Activated T-helper 17 cell treated with anti-CD3 and anti-CD28 coated beads, Interleukin-2, amount 50 U/mL, for 72 hours (primary cell): Measurements from ENCODE around the gene CLIC4. TPM values are rescaled to one million over a fixed set of nuclear protein-coding genes. Genes with fewer than 3 reads are reported as not detected.

Source experiments
- ATAC-seq: fragments of 150-1000 bp; cut with Tn5 transposase; replicated peaks from 2 replicates; pipeline ENCODE4 v1.10.0; 2021; ENCODE audit warnings: mild to moderate bottlenecking, moderate library complexity
- H3K27ac Mint-ChIP-seq: one replicate; pipeline ENCODE4 v1.8.0; 2022; ENCODE audit warnings: mixed read lengths
- H3K27me3 Mint-ChIP-seq: one replicate; pipeline ENCODE4 v1.8.0; 2022; ENCODE audit warnings: mixed read lengths
- H3K36me3 Mint-ChIP-seq: one replicate; pipeline ENCODE4 v1.8.0; 2022; ENCODE audit warnings: low read depth, mild to moderate bottlenecking, mixed read lengths
- H3K4me1 Mint-ChIP-seq: one replicate; pipeline ENCODE4 v1.8.0; 2022; ENCODE audit warnings: mixed read lengths
- H3K4me3 Mint-ChIP-seq: one replicate; pipeline ENCODE4 v1.8.0; 2022; ENCODE audit warnings: mild to moderate bottlenecking, mixed read lengths
- H3K9me3 Mint-ChIP-seq: one replicate; pipeline ENCODE4 v1.8.0; 2022; ENCODE audit warnings: mixed read lengths
- total RNA-seq, 2 donors: library from RNA; stranded (reverse); gene quantifications; one replicate each; pipeline ENCODE4 v1.2.3, GENCODE V29; 2022

The CLIC4 gene
- total RNA-seq, 2 donors from 2014 or later, result 8.9 to 13.8 TPM

DNA sequence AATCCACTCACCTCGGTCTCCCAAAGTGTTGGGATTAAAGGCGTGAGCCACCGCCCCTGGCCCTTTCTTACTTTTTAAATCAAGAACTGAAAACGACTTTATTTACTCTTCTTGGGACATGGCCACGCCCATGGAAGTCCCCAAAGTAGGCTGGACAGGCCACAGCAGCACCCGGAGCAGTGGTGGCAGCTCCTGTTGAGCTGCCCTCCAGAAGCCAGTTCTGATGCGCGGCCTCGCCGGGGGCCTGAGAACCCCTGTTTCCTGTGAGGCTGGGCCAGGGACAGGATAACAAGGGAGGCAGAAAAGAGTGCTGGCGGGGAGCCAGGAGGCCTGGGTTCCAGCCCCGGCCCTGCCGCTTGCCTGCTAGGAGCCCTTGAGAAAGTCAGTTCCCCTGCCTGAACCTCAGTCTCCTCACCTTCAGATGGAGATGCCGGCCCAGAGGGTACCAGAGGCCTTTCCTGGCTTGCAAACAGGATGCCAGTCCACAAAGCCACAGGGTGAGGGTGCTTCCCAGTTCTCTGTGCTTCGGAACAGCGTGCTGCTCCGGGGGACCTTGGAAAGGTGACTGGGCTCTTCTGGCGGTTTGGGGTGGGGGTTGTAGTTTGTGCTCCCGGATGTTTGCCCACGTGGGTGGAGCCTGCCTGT, 125.4 kb downstream of the CLIC4 start:
- Mint-ChIP-seq H3K27me3 (peaks cover 3% of the 10 kb centered on the region), H3K9me3 (no peaks in the 10 kb centered on the region), H3K4me3 (no peak overlapping the region), H3K36me3 (no peaks in the 10 kb centered on the region), H3K4me1 (no peaks in the 10 kb centered on the region), H3K27ac (no peak overlapping the region)
- ATAC-seq, result no peak

GRCh38 chr1:24871306-24871901, 126.2 kb downstream of the CLIC4 start:
- no peak for ATAC-seq
- no peak overlapping the region for H3K27ac Mint-ChIP-seq
- H3K4me1 Mint-ChIP-seq, result no peaks in the 10 kb centered on the region
- no peak overlapping the region for H3K4me3 Mint-ChIP-seq
- H3K9me3 Mint-ChIP-seq, result no peaks in the 10 kb centered on the region
- peaks cover 3% of the 10 kb centered on the region for H3K27me3 Mint-ChIP-seq
- H3K36me3 Mint-ChIP-seq, result no peaks in the 10 kb centered on the region

DNA sequence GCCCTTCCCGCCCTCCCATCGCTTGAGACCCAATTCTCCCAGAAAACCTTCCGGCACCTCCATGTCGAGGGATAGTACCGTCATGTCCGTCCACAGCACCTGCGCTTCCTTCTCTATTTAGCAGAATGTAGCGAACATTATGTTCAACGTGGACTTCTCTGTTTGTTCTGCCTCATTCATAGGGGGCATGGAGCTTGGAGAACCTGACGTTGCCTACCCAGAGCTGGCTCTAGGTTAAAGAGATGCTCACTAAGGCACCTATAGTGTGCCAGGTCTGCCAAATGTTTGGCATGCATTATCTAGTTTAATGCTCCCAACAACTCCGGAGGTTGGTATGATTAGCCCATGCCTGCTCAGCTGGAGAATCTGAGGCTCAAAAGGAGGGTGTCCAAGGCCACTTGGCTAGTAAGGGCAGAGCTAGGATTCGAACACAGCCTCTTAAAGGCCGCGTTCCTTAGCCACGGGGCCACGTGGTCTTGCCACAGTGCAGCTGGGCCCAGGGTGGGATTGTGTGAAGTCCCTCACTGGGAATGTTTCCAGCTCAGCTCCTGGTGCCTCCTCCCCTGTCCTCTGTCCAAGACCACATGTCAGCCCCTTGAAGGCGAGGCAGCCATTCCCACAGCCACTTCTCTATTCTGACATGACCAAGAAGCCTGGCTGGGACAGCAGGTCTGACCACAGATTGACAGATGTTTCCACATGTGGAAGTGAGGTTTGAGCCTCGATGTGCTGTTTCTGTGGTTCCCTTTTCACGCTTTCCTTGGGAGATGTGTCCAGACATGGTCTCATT, 127.0 kb downstream of the CLIC4 start:
- Mint-ChIP-seq H3K4me3 (no peak overlapping the region), H3K27ac (no peak overlapping the region), H3K4me1 (no peaks in the 10 kb centered on the region), H3K27me3 (peaks cover 3% of the 10 kb centered on the region), H3K9me3 (no peaks in the 10 kb centered on the region), H3K36me3 (no peaks in the 10 kb centered on the region)
- no peak for ATAC-seq

DNA sequence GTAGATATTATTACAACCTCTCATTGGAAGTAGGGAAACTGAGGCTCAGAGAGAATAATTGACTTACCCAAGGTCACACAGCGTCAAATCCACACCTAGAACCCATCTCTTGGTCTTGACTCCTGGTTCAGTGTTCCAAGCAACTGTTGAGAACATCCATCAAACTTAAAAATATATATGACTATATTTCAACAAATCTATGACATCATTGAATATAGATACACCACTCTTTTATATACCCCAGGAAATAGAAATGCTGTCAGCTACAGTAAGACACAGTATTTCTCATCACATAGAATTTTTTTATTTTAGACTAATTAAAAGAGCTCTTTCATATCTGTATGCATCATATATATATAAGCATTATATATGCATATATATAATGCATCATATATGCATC, 127.9 kb downstream of the CLIC4 start:
- ATAC-seq, result no peak
- no peaks in the 10 kb centered on the region for H3K4me1 Mint-ChIP-seq

GRCh38 chr1:24874056-24874455, 128.8 kb downstream of the CLIC4 start:
- no peaks in the 10 kb centered on the region for H3K4me1 Mint-ChIP-seq
- H3K9me3 Mint-ChIP-seq, result no peaks in the 10 kb centered on the region
- ATAC-seq, result no peak
- no peaks in the 10 kb centered on the region for H3K36me3 Mint-ChIP-seq
- H3K27me3 Mint-ChIP-seq, result no peaks in the 10 kb centered on the region
- H3K27ac Mint-ChIP-seq, result no peak overlapping the region
- no peak overlapping the region for H3K4me3 Mint-ChIP-seq

More for the DNA sequence above, 127.9 kb downstream of the CLIC4 start:
- H3K36me3 Mint-ChIP-seq, result no peaks in the 10 kb centered on the region
- no peak overlapping the region for H3K27ac Mint-ChIP-seq
- H3K27me3 Mint-ChIP-seq, result no peaks in the 10 kb centered on the region
- no peak overlapping the region for H3K4me3 Mint-ChIP-seq
- H3K9me3 Mint-ChIP-seq, result no peaks in the 10 kb centered on the region

GRCh38 chr1:24874611-24875234, 129.5 kb downstream of the CLIC4 start:
- no peaks in the 10 kb centered on the region for H3K9me3 Mint-ChIP-seq
- no peak for ATAC-seq
- H3K27ac Mint-ChIP-seq, result no peak overlapping the region
- no peaks in the 10 kb centered on the region for H3K4me1 Mint-ChIP-seq
- no peaks in the 10 kb centered on the region for H3K27me3 Mint-ChIP-seq
- no peaks in the 10 kb centered on the region for H3K36me3 Mint-ChIP-seq
- H3K4me3 Mint-ChIP-seq, result no peak overlapping the region

DNA sequence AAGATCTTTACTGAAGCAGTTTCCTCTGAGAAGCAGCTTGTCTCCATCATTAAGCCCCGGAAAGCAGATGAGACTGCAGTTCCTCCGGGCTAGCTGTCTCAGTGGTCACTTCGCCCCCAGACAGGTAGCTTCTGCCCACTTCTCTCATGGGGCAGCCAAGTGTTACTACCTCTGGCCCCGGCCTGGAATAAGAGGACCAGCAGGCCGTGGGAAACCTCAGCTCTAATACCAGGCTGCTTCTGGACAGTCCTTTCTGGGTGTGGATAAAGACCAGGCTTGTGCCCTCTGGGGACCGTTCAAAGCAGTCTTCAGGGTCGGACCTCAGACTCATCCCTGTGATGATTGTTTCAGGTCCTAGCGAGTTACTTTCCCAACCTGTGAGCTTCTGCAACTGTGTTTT, 130.0 kb downstream of the CLIC4 start:
- H3K36me3 Mint-ChIP-seq, result no peaks in the 10 kb centered on the region
- no peaks in the 10 kb centered on the region for H3K27me3 Mint-ChIP-seq
- H3K9me3 Mint-ChIP-seq, result no peaks in the 10 kb centered on the region
- no peak for ATAC-seq
- no peaks in the 10 kb centered on the region for H3K4me1 Mint-ChIP-seq
- H3K4me3 Mint-ChIP-seq, result no peak overlapping the region
- no peak overlapping the region for H3K27ac Mint-ChIP-seq

DNA sequence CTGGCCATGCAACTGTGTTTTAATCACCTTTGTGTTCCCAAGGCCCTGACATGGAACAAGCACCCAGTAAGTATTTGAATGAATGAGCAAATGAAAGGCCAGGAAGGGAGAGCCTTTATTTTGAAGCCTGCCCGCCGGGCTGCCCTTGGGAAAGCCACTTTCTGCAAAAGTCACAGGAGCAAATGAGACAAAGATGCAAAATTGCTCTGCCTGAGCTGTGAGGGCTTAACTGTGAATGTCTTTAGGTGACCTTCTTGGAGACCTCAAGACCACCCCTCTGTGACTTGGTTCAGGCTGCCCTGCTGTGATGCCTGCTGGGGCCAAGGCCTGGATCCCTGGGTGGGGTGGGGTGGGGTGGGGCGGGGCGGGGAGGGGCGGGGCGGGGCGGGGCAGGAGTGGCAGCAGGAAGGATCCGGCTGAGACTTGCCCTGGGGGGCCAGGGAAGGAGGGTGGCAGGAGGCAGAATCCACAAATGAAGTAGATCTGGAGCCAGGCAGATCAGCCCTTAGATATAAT, 130.8 kb downstream of the CLIC4 start:
- no peaks in the 10 kb centered on the region for H3K36me3 Mint-ChIP-seq
- no peak overlapping the region for H3K27ac Mint-ChIP-seq
- no peak overlapping the region for H3K4me3 Mint-ChIP-seq
- no peaks in the 10 kb centered on the region for H3K9me3 Mint-ChIP-seq
- H3K4me1 Mint-ChIP-seq, result no peaks in the 10 kb centered on the region
- no peaks in the 10 kb centered on the region for H3K27me3 Mint-ChIP-seq
- no peak for ATAC-seq

DNA sequence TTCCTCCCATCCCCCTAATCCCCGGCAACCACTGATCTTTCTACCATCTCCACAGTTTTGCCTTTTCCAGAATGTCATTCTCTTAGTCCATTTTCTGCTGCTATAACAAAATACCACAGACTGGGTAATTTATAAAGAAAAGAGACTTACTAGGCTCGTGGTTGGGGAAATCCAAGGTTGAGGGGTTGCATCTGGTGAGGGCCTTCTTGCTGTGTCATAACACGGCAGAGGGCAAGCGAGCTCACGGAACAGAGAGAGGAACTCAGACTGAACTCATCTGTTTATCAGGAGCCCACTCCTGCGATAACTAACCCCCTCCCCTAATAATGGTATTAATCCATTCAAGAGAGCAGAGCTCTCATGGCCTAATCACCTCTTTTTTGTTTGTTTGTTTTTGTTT, 132.8 kb downstream of the CLIC4 start:
- no peaks in the 10 kb centered on the region for H3K27me3 Mint-ChIP-seq
- H3K4me1 Mint-ChIP-seq, result no peaks in the 10 kb centered on the region
- H3K36me3 Mint-ChIP-seq, result no peaks in the 10 kb centered on the region
- H3K9me3 Mint-ChIP-seq, result no peaks in the 10 kb centered on the region
- H3K27ac Mint-ChIP-seq, result no peak overlapping the region
- H3K4me3 Mint-ChIP-seq, result no peak overlapping the region
- no peak for ATAC-seq

DNA sequence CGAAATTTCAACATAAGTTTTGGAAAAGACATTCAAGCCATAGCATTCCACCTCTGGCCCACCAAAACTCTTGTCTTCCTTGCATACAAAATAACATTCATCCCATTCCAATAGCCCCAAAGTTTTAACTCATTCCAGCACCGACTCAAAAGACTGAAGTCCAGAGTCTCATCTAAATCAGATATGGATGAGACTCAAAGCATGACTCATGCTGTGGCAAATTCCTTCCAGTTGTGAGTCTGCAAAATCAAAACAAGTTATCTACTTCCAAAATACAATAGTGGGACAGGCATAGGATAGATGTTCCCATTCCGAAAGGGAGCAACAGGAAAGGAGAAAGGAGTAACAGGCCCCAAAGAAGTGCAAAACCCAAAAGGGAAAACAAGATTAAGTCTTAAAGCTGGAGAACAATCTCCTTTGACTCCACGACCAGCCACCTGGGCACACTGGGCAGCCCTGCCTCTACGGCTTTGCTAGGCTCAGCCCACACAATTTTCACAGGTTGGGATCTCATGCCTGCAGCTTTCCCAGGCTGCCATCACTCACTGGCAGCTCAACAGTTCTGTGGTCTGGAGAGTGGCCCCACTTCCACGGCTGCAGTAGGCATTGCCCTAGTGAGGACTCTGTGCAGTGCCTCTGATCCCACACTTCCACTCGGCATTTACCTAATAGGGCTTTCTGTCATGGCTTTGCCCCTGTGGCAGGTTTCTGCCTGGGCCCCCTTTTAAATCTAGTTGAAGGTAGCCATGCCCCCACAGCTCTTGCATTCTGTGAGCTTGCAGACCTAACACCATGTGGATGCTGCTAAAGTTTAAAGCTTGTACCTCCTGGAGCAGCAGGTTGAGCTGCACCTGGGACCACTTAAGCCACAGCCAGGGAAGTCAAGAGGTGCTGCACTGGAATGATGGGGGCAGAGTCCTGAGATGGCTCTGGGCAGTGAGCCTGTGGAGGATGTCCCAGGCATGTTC, 133.8 kb downstream of the CLIC4 start:
- Mint-ChIP-seq H3K27ac (no peak overlapping the region), H3K9me3 (peaks cover under 1% of the 10 kb centered on the region), H3K36me3 (no peaks in the 10 kb centered on the region), H3K27me3 (no peaks in the 10 kb centered on the region), H3K4me1 (no peaks in the 10 kb centered on the region), H3K4me3 (no peak overlapping the region)
- ATAC-seq, result no peak

GRCh38 chr1:24881034-24881433, 135.8 kb downstream of the CLIC4 start:
- H3K36me3 Mint-ChIP-seq, result no peaks in the 10 kb centered on the region
- no peaks in the 10 kb centered on the region for H3K4me1 Mint-ChIP-seq
- peaks cover 10% of the 10 kb centered on the region for H3K9me3 Mint-ChIP-seq
- H3K4me3 Mint-ChIP-seq, result no peak overlapping the region
- no peak for ATAC-seq
- H3K27ac Mint-ChIP-seq, result no peak overlapping the region
- H3K27me3 Mint-ChIP-seq, result no peaks in the 10 kb centered on the region

DNA sequence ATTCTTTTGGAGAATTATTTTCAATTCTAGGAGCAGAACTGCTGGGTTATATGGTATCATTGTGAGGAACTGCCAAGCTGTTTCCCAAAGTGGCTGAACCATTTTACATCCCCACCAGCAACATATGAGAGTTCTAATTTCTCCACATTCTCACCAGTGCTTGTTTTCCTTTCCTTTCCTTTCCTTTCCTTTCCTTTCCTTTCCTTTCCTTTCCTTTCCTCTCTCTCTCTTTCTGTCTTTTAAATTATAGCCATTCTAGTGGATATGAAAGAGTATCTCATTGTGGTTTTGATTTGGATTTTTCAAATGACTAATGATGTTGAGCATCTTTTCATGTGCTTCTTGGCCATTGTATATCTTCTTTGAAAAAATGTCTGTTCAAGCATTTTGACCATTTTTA, 139.5 kb downstream of the CLIC4 start:
- no peak overlapping the region for H3K4me3 Mint-ChIP-seq
- no peaks in the 10 kb centered on the region for H3K36me3 Mint-ChIP-seq
- no peaks in the 10 kb centered on the region for H3K27me3 Mint-ChIP-seq
- H3K4me1 Mint-ChIP-seq, result no peaks in the 10 kb centered on the region
- no peak overlapping the region for H3K27ac Mint-ChIP-seq
- H3K9me3 Mint-ChIP-seq, result peaks cover 10% of the 10 kb centered on the region
- no peak for ATAC-seq

GRCh38 chr1:24886241-24886640, 141.0 kb downstream of the CLIC4 start:
- no peaks in the 10 kb centered on the region for H3K27me3 Mint-ChIP-seq

More at GRCh38 chr1:24886241-24886640, 141.0 kb downstream of the CLIC4 start:
- H3K4me3 Mint-ChIP-seq, result no peak overlapping the region
- H3K27ac Mint-ChIP-seq, result no peak overlapping the region
- no peak for ATAC-seq
- peaks cover 10% of the 10 kb centered on the region for H3K9me3 Mint-ChIP-seq
- no peaks in the 10 kb centered on the region for H3K4me1 Mint-ChIP-seq
- H3K36me3 Mint-ChIP-seq, result no peaks in the 10 kb centered on the region
